Epithelial cell of esophagus (primary cell): ENCODE results near the gene CSKMT.
"Not testable (repeated sequence)": the region's sequence is repeated elsewhere in the genome, so short reads cannot be mapped to it uniquely, and the experiment has no call there.

Experiments used
- DNase-seq: peaks from one replicate; pipeline ENCODE4 v3.0.0; 2010; ENCODE audit warnings: low read depth
- H3K4me3 ChIP-seq: 2 replicates; pipeline ENCODE4 v1.5.1; 2011; ENCODE audit warnings: mild to moderate bottlenecking, low read length, control low read depth
- TF ChIP-seq, protein P1 (sequence below): IDR thresholded peaks from 2 replicates; pipeline ENCODE4 v1.5.1; 2011; ENCODE audit warnings: low read depth, mild to moderate bottlenecking, low read length, control low read depth, inconsistent platforms; ENCODE audit not compliant: insufficient read depth; ENCODE audit errors: missing control alignments

CSKMT gene

DNA sequence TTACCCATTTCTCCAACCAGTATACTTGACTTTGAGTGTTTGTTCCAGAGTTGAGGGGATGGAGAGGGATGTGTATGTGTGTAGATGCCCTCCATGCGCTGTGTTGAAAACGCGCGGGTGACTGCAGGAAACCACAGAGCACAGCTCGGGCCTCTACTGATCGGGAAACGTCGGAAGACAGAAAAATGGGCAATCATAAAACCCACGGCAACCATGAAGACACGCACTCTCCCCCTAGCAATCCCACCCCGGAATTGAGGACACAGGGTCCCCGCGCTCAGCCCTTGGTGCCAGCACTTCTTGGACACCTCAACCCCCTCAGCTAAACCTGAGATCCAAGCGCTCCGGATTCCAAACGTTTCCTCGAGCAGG lies 6.1 kb downstream of the CSKMT start:
- peak overlapping the region; percentile 89 for H3K4me3 ChIP-seq
- TF ChIP-seq, protein P1, sequence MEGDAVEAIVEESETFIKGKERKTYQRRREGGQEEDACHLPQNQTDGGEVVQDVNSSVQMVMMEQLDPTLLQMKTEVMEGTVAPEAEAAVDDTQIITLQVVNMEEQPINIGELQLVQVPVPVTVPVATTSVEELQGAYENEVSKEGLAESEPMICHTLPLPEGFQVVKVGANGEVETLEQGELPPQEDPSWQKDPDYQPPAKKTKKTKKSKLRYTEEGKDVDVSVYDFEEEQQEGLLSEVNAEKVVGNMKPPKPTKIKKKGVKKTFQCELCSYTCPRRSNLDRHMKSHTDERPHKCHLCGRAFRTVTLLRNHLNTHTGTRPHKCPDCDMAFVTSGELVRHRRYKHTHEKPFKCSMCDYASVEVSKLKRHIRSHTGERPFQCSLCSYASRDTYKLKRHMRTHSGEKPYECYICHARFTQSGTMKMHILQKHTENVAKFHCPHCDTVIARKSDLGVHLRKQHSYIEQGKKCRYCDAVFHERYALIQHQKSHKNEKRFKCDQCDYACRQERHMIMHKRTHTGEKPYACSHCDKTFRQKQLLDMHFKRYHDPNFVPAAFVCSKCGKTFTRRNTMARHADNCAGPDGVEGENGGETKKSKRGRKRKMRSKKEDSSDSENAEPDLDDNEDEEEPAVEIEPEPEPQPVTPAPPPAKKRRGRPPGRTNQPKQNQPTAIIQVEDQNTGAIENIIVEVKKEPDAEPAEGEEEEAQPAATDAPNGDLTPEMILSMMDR, result no peak
- DNase-seq, result no peak

DNA sequence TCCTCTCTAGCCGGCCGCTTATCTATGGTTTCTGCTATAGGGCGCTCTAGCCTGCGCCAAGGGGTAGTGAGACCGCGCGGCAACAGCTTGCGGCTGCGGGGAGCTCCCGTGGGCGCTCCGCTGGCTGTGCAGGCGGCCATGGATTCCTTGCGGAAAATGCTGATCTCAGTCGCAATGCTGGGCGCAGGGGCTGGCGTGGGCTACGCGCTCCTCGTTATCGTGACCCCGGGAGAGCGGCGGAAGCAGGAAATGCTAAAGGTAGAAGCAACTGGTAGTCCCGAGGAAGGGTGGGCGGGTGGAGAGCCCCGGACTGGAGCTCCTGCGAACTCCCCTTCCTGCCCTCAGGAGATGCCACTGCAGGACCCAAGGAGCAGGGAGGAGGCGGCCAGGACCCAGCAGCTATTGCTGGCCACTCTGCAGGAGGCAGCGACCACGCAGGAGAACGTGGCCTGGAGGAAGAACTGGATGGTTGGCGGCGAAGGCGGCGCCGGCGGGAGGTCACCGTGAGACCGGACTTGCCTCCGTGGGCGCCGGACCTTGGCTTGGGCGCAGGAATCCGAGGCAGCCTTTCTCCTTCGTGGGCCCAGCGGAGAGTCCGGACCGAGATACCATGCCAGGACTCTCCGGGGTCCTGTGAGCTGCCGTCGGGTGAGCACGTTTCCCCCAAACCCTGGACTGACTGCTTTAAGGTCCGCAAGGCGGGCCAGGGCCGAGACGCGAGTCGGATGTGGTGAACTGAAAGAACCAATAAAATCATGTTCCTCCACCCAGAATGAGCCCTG lies 6.7 kb downstream of the CSKMT start, which contains the start of the genes LBHD1 and UQCC3:
Gene LBHD1, minus strand, starts transcription at position 660 of the 782 bp plus-strand sequence. CDS start 2,236 bp downstream, outside the sequence.
Gene UQCC3, plus strand, starts transcription at position 66 of the 782 bp plus-strand sequence. Its CDS starts 73 bp downstream, at position 139.
- DNase-seq, result peak; percentile 90
- peak within 1 kb of the TSS; percentile 89 for H3K4me3 ChIP-seq
- TF ChIP-seq, protein P1, result no peak

DNA sequence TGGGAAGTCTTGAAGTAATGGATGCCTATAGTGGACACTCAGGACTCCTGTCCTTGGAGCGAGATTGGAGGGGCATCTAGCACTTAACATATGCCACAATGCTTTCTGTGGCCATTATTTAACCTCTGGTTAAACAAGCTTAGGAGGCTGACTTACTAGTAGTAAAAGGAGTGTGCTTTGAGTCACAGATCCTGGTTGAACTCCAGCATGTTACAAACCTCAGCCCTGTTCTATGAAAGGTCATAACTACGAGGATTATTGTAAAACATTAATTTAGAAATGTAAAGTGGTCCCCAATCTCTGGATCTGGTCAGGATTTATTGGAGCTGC lies 8.0 kb downstream of the CSKMT start:
- H3K4me3 ChIP-seq, result peak overlapping the region; percentile 89
- no peak for DNase-seq
- TF ChIP-seq, protein P1, result no peak

DNA sequence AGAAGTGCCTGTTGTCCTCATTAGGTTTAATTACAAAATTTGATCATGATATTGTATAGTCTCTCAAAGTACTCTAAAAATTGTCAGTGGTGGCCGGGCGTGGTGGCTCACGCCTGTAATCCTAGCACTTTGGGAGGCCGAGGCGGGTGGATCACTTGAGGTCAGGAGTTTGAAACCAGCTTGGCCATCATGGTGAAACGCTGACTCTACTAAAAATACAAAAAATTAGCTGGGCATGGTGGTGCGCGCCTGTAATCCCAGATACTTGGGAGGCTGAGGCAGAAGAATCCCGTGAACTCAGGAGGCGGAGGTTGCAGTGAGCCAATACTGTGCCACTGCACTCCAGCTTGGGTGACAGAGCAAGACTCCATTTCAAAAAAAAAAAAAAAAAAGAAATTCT lies 10.3 kb downstream of the CSKMT start:
- DNase-seq, H3K4me3 ChIP-seq: not testable (repeated sequence)

DNA sequence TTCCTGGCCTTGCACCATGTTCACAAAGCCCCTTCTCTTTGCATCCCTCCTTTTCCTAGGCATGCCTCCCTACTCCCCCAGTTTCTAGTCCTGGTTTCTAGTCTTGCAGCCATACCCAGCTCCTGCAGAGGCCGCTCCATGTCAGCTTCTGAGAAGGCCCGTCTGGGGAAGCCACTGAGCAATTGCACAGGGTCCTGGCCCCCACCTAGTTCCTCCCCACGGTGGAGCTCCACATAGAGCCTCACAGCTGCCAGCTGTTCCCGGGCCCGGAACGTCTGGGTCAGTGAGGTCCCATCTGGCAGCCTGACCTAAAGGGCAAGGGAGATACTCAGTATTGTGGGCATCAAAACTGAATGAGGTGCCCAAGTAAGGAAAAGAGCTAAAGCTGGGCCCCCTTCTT lies 11.6 kb downstream of the CSKMT start:
- TF ChIP-seq, protein P1, result peak; percentile 2
- no peak for DNase-seq
- H3K4me3 ChIP-seq, result no peak overlapping the region

DNA sequence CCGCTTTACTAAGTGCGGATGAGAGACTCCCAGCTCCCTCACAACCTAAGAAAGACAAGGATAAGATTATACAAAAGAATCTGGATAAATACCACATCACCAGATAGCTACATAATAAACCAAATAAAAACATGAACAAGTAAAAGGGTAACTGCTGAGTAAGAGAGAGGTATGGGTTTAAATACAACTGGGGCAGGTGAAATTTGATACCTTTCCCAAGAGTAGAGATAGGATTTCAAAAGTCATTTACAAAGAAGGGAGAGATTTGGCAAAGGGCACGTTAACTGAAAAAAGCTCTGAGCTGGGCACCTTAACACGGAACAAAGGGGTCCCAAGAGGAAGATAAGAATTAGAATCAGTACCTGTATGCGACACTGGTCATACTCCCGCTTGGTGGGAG lies 12.0 kb downstream of the CSKMT start:
- DNase-seq, result no peak
- TF ChIP-seq, protein P1, result no peak
- no peak overlapping the region for H3K4me3 ChIP-seq

DNA sequence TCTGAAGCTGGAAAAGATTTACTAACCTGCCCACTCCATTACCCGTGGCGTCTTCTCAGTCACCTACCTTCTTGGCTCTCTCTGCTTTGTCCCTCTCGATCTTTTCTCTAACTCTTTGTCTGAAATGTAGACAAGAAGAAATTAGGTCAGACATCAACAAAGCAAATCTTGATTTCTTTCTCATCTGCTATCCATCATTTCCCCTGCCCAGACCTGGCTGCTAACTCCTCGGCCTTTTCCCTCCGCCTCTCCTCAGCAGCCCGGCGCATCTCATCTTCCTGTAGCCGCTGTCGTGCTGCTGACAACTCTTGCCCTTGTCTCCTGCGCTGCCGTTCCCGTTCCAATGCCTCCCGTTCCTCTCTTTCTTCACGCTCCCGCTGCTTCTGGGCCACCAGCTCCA lies 12.6 kb downstream of the CSKMT start:
- peak overlapping the region; percentile 92 for H3K4me3 ChIP-seq
- no peak for DNase-seq
- TF ChIP-seq, protein P1, result no peak

DNA sequence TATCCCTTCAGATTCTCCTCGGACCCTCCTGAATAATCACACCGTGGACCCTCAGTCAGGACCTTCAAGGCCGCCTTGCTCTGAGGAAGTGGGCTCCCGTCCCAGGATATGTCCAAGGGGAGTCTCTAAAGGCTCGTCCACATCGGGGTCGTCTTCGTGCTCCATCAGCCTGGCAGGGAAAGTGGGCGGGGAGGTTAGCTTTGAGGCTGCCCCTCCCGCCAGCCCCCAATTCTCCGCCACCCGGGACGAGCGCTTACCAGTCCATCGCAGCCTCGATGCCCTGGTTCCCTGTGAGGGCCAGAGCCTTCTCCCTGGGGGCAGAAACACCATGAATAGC lies 13.3 kb downstream of the CSKMT start:
- TF ChIP-seq, protein P1, result no peak
- no peak for DNase-seq
- peak overlapping the region; percentile 92 for H3K4me3 ChIP-seq
